Neuronal stem cell (in vitro differentiated cells): ENCODE measurements around the gene CCDC57.
A peak's percentile ranks its signal among the peaks of the same experiment; 100 is the strongest.

Experiments used
- DNase-seq: peaks from one replicate; pipeline ENCODE4 v3.0.0-alpha.2; 2013; ENCODE audit warnings: low spot score
- H2AFZ ChIP-seq: one replicate; pipeline ENCODE4 v1.6.1; 2013; ENCODE audit warnings: mild to moderate bottlenecking, low read length, inconsistent platforms
- H2AK5ac ChIP-seq: 2 replicates; pipeline ENCODE4 v1.6.1; 2013; ENCODE audit warnings: low read depth, mild to moderate bottlenecking, inconsistent platforms, low read length, moderate library complexity, mixed read lengths
- H2BK120ac ChIP-seq: 2 replicates; pipeline ENCODE4 v1.6.1; 2013; ENCODE audit warnings: low read depth, mild to moderate bottlenecking, inconsistent platforms, low read length, moderate library complexity, mixed read lengths
- H2BK12ac ChIP-seq: one replicate; pipeline ENCODE4 v1.6.1; 2013; ENCODE audit warnings: low read length, inconsistent platforms
- H2BK15ac ChIP-seq: 2 replicates; pipeline ENCODE4 v1.6.1; 2013; ENCODE audit warnings: mild to moderate bottlenecking, low read length, inconsistent platforms, mixed read lengths
- H2BK5ac ChIP-seq: one replicate; pipeline ENCODE4 v1.6.1; 2013; ENCODE audit warnings: inconsistent platforms, mild to moderate bottlenecking, low read length, moderate library complexity
- H3K14ac ChIP-seq: one replicate; pipeline ENCODE4 v1.6.1; 2013; ENCODE audit warnings: low read length, inconsistent platforms
- H3K18ac ChIP-seq: 2 replicates; pipeline ENCODE4 v1.6.1; 2013; ENCODE audit warnings: low read length, inconsistent platforms
- H3K23ac ChIP-seq: 2 replicates; pipeline ENCODE4 v1.6.1; 2013; ENCODE audit warnings: low read depth, mild to moderate bottlenecking, mixed read lengths, low read length, inconsistent platforms; ENCODE audit not compliant: poor library complexity
- H3K27ac ChIP-seq: replicated peaks from 3 replicates; pipeline ENCODE4 v1.5.1; 2013; ENCODE audit warnings: low read length, inconsistent platforms
- H3K27me3 ChIP-seq, 3 experiments: 2 replicates each; pipeline ENCODE4 v1.6.1; 2013; ENCODE audit warnings: low read length in 3 of 3, mild to moderate bottlenecking in 2 of 3, inconsistent platforms in 1 of 3, low read depth in 1 of 3, mixed read lengths in 1 of 3, moderate library complexity in 1 of 3; ENCODE audit not compliant: control insufficient read depth in 3 of 3, insufficient read depth in 3 of 3
- H3K36me3 ChIP-seq, 2 donors: replicated peaks in 1 of 2; 2 replicates each; pipeline ENCODE4 v1.6.1; 2013; ENCODE audit warnings: low read length in 2 of 2; ENCODE audit not compliant: control insufficient read depth in 2 of 2, insufficient read depth in 2 of 2
- H3K4ac ChIP-seq: 2 replicates; pipeline ENCODE4 v1.6.1; 2013; ENCODE audit warnings: inconsistent platforms, mild to moderate bottlenecking, low read length, moderate library complexity
- H3K4me1 ChIP-seq, 2 donors: 1 replicate in 1 of 2; 2 replicates in 1 of 2; pipeline ENCODE4 v1.6.1; 2013; ENCODE audit warnings: low read length in 2 of 2, low read depth in 1 of 2; ENCODE audit not compliant: control insufficient read depth in 2 of 2, insufficient read depth in 1 of 2
- H3K4me2 ChIP-seq: one replicate; pipeline ENCODE4 v1.6.1; 2013; ENCODE audit warnings: mild to moderate bottlenecking, low read length, inconsistent platforms; ENCODE audit not compliant: insufficient read depth, poor library complexity, severe bottlenecking
- H3K4me3 ChIP-seq, 2 donors: 2 replicates each; pipeline ENCODE4 v1.5.1; 2013; ENCODE audit warnings: low read length in 2 of 2, mild to moderate bottlenecking in 2 of 2, inconsistent platforms in 1 of 2, moderate library complexity in 1 of 2
- H3K79me1 ChIP-seq: one replicate; pipeline ENCODE4 v1.6.1; 2013; ENCODE audit warnings: low read depth, mild to moderate bottlenecking, inconsistent platforms, low read length, moderate library complexity
- H3K9ac ChIP-seq: one replicate; pipeline ENCODE4 v1.6.1; 2013; ENCODE audit warnings: mild to moderate bottlenecking, low read depth, low read length, inconsistent platforms; ENCODE audit not compliant: poor library complexity
- H3K9me3 ChIP-seq, 2 donors: replicated peaks in 1 of 2; 2 replicates each; pipeline versions ENCODE3 to v1.6.1; 2013; ENCODE audit warnings: low read length in 2 of 2, mild to moderate bottlenecking in 2 of 2, inconsistent platforms in 1 of 2, low read depth in 1 of 2, mixed read lengths in 1 of 2, moderate library complexity in 1 of 2; ENCODE audit not compliant: control insufficient read depth in 2 of 2, insufficient read depth in 1 of 2
- H4K8ac ChIP-seq: one replicate; pipeline ENCODE4 v1.6.1; 2013; ENCODE audit warnings: low read depth, mild to moderate bottlenecking, inconsistent platforms, low read length, moderate library complexity
- H4K91ac ChIP-seq: one replicate; pipeline ENCODE4 v1.6.1; 2013; ENCODE audit warnings: low read length, low read depth, mild to moderate bottlenecking, inconsistent platforms; ENCODE audit not compliant: poor library complexity
- WGBS, 2 donors: extraction: QIAGEN DNeasy Blood & Tissue Kit; methylation state at CpG; one replicate each; pipeline ENCODE4 v1.1.7; 2013; ENCODE audit warnings: missing lambda C conversion rate in 2 of 2, mixed read lengths in 1 of 2; ENCODE audit not compliant: insufficient read length in 2 of 2, insufficient replicate concordance in 1 of 2; ENCODE audit errors: extremely low coverage in 2 of 2; 5-methylcytosine and 5-hydroxymethylcytosine counted together

CCDC57 gene

GRCh38 chr17:82226809-82227628, 14.4 kb upstream of the CCDC57 start:
- H3K9ac ChIP-seq = no peak overlapping the region
- peaks cover 8 to 9% of the 10 kb centered on the region in 2 donors for H3K4me1 ChIP-seq
- H4K91ac ChIP-seq = no peak overlapping the region
- no peak overlapping the region for H3K27ac ChIP-seq
- no peak overlapping the region for H3K23ac ChIP-seq
- H3K9me3 ChIP-seq = peaks cover 0 to 3% of the 10 kb centered on the region in 2 donors
- H3K18ac ChIP-seq = no peak overlapping the region
- no peak overlapping the region for H3K14ac ChIP-seq
- no peak overlapping the region for H2BK15ac ChIP-seq
- DNase-seq = no peak
- no peak overlapping the region for H3K4ac ChIP-seq
- H2AFZ ChIP-seq = peak overlapping the region; percentile 23
- no peak overlapping the region for H2BK120ac ChIP-seq
- H2AK5ac ChIP-seq = peak overlapping the region; percentile 84
- no peak overlapping the region for H3K4me3 ChIP-seq
- H4K8ac ChIP-seq = no peak overlapping the region
- H3K27me3 ChIP-seq = peaks cover 21 to 50% (median 47%) of the 10 kb centered on the region in 3 experiments
- no peak overlapping the region for H3K4me2 ChIP-seq
- no peaks in the 10 kb centered on the region for H3K36me3 ChIP-seq
- H2BK12ac ChIP-seq = no peak overlapping the region
- H2BK5ac ChIP-seq = peak overlapping the region; percentile 53
- H3K79me1 ChIP-seq = no peaks in the 10 kb centered on the region
- no CpG with 5 or more reads among the region's 16 CpGs for WGBS, 2 donors

GRCh38 chr17:82226146-82226808, 13.6 kb upstream of the CCDC57 start:
- WGBS, 2 donors = no CpG with 5 or more reads among the region's 15 CpGs
- Histone ChIP-seq H2BK120ac (no peak overlapping the region), H3K4ac (no peak overlapping the region), H4K8ac (no peak overlapping the region), H3K14ac (no peak overlapping the region), H3K4me3 (peak overlapping the region in 1 of 2 donors; percentile 57), H3K27me3 (peaks cover 21 to 50% (median 41%) of the 10 kb centered on the region in 3 experiments), H3K27ac (no peak overlapping the region), H3K4me1 (peaks cover 3 to 5% of the 10 kb centered on the region in 2 donors), H2BK15ac (no peak overlapping the region), H3K79me1 (no peaks in the 10 kb centered on the region), H3K9me3 (peaks cover 0 to 3% of the 10 kb centered on the region in 2 donors), H2AFZ (peak overlapping the region; percentile 23), H3K18ac (no peak overlapping the region), H3K36me3 (no peaks in the 10 kb centered on the region), H3K4me2 (no peak overlapping the region), H3K23ac (peak overlapping the region; percentile 43), H4K91ac (no peak overlapping the region), H2BK12ac (peak overlapping the region; percentile 73), H2AK5ac (peak overlapping the region; percentile 84), H2BK5ac (peak overlapping the region; percentile 53), H3K9ac (peak overlapping the region; percentile 21)
- no peak for DNase-seq

- H3K4me2 ChIP-seq = no peak overlapping the region
- no peak for DNase-seq
Observed at GRCh38 chr17:82225368-82226029, 12.9 kb upstream of the CCDC57 start.

More at GRCh38 chr17:82225368-82226029, 12.9 kb upstream of the CCDC57 start:
- H2BK12ac ChIP-seq = peak overlapping the region; percentile 90
- H4K8ac ChIP-seq = peak overlapping the region; percentile 17
- H3K27me3 ChIP-seq = peaks cover 18 to 47% (median 36%) of the 10 kb centered on the region in 3 experiments
- peak overlapping the region; percentile 84 for H2AK5ac ChIP-seq
- H3K14ac ChIP-seq = peak overlapping the region; percentile 97
- H3K4me1 ChIP-seq = peaks cover 2 to 5% of the 10 kb centered on the region in 2 donors
- H3K18ac ChIP-seq = peak overlapping the region; percentile 44
- H2BK15ac ChIP-seq = no peak overlapping the region
- H2AFZ ChIP-seq = peak overlapping the region; percentile 79
- H3K4ac ChIP-seq = no peak overlapping the region
- no CpG with 5 or more reads among the region's 24 CpGs for WGBS, 2 donors
- H3K27ac ChIP-seq = no peak overlapping the region
- H3K9ac ChIP-seq = peak overlapping the region; percentile 77
- H3K9me3 ChIP-seq = peaks cover 0 to 2% of the 10 kb centered on the region in 2 donors
- H2BK120ac ChIP-seq = no peak overlapping the region
- H3K36me3 ChIP-seq = no peaks in the 10 kb centered on the region
- H3K23ac ChIP-seq = peak overlapping the region; percentile 98
- no peaks in the 10 kb centered on the region for H3K79me1 ChIP-seq
- H4K91ac ChIP-seq = peak overlapping the region; percentile 85
- H3K4me3 ChIP-seq = no peak overlapping the region
- H2BK5ac ChIP-seq = peak overlapping the region; percentile 53
